PFSK-1 (cell line): ENCODE measurements around the gene KIF22.

Experiments
- FOXP2 ChIP-seq: optimal IDR thresholded peaks from 2 replicates; pipeline ENCODE3; 2011; ENCODE audit warnings: borderline replicate concordance, control low read depth, inconsistent platforms; ENCODE audit not compliant: insufficient read depth; ENCODE audit errors: extremely low read length, extremely low read depth
- POLR2AphosphoS5 ChIP-seq: IDR thresholded peaks from 2 replicates; pipeline ENCODE4 v1.6.1; 2012; ENCODE audit warnings: low read depth, mild to moderate bottlenecking, control low read depth, low read length, moderate library complexity
- REST ChIP-seq, 2 experiments: IDR thresholded peaks; 2 replicates each; pipeline versions ENCODE4 v1.6.1 to v1.8.0; 2011 to 2012; ENCODE audit warnings: low read depth in 2 of 2, low read length in 2 of 2, control low read depth in 1 of 2, inconsistent platforms in 1 of 2, mild to moderate bottlenecking in 1 of 2, moderate library complexity in 1 of 2; ENCODE audit not compliant: insufficient read depth in 1 of 2
- SIN3A ChIP-seq: IDR thresholded peaks from 2 replicates; pipeline ENCODE4 v1.6.1; 2012; ENCODE audit warnings: mild to moderate bottlenecking, low read length, moderate library complexity, borderline replicate concordance; ENCODE audit not compliant: insufficient read depth
- TAF1 ChIP-seq: IDR thresholded peaks from 2 replicates; pipeline ENCODE4 v1.6.1; 2012; ENCODE audit warnings: low read length, control low read depth, borderline replicate concordance; ENCODE audit not compliant: insufficient read depth

Gene KIF22

GRCh38 chr16:29837841-29838240 lies 47.3 kb downstream of the KIF22 start:
- TF ChIP-seq REST (IDR thresholded peaks at IDR 0.05; ENCODE audit: insufficient read depth in 1 of 2, low read depth in 2 of 2, low read length in 2 of 2) (no peak), FOXP2 (no peak), TAF1 (no peak), SIN3A (no peak), POLR2AphosphoS5 (no peak)

- TF ChIP-seq REST (IDR thresholded peaks at IDR 0.05; ENCODE audit: insufficient read depth in 1 of 2, low read depth in 2 of 2, low read length in 2 of 2) (no peak), POLR2AphosphoS5 (no peak), SIN3A (no peak), TAF1 (no peak), FOXP2 (no peak)
Measured at GRCh38 chr16:29839822-29840221, 49.3 kb downstream of the KIF22 start.

- TF ChIP-seq FOXP2 (no peak), TAF1 (no peak), POLR2AphosphoS5 (no peak), REST (IDR thresholded peaks at IDR 0.05; ENCODE audit: insufficient read depth in 1 of 2, low read depth in 2 of 2, low read length in 2 of 2) (no peak), SIN3A (no peak)
Measured at GRCh38 chr16:29840240-29840639, 49.7 kb downstream of the KIF22 start.

GRCh38 chr16:29841631-29842030 lies 51.1 kb downstream of the KIF22 start:
- TF ChIP-seq POLR2AphosphoS5, result no peak
- no peak for TF ChIP-seq FOXP2
- no peak for TF ChIP-seq TAF1
- no peak for TF ChIP-seq REST (IDR thresholded peaks at IDR 0.05; ENCODE audit: insufficient read depth in 1 of 2, low read depth in 2 of 2, low read length in 2 of 2)
- no peak for TF ChIP-seq SIN3A

- TF ChIP-seq SIN3A (no peak), REST (IDR thresholded peaks at IDR 0.05; ENCODE audit: insufficient read depth in 1 of 2, low read depth in 2 of 2, low read length in 2 of 2) (no peak), FOXP2 (no peak), TAF1 (no peak), POLR2AphosphoS5 (no peak)
Measured at GRCh38 chr16:29842732-29843346, 52.3 kb downstream of the KIF22 start.
